MG63 (cell line): ENCODE data around the gene GALNTL6. TPM values are rescaled to one million over a fixed set of nuclear protein-coding genes. Genes with fewer than 3 reads are reported as not detected.
"Not testable (repeated sequence)": the region's sequence is repeated elsewhere in the genome, so short reads cannot be mapped to it uniquely, and the experiment has no call there.

Source experiments
- DNase-seq: peaks from one replicate; pipeline ENCODE4 v3.0.0-alpha.2; 2020
- H3K27me3 ChIP-seq: fragments of 250-450 bp; sonication (Bioruptor Pico); 2 replicates; pipeline ENCODE4 v1.5.1; 2020; ENCODE audit warnings: mild to moderate bottlenecking, moderate library complexity
- H3K36me3 ChIP-seq: fragments of 250-450 bp; sonication (Bioruptor Pico); 2 replicates; pipeline ENCODE4 v1.5.1; 2020; ENCODE audit warnings: mild to moderate bottlenecking, moderate library complexity
- H3K4me3 ChIP-seq: fragments of 250-450 bp; sonication (Bioruptor Pico); 2 replicates; pipeline ENCODE4 v1.5.1; 2020; ENCODE audit warnings: mild to moderate bottlenecking, moderate library complexity
- H3K9me3 ChIP-seq: fragments of 250-450 bp; sonication (Bioruptor Pico); 2 replicates; pipeline ENCODE4 v1.5.1; 2020; ENCODE audit warnings: mild to moderate bottlenecking, moderate library complexity
- total RNA-seq: library from RNA; depleted of rRNA; stranded (reverse); fragments of >200 nt; shearing (Covaris generic); gene quantifications from 2 replicates; pipeline ENCODE4 v1.2.3, GENCODE V29; 2014; ENCODE audit warnings: low replicate concordance

The GALNTL6 gene
- total RNA-seq, 1 experiment from 2014 or later = not detected

DNA sequence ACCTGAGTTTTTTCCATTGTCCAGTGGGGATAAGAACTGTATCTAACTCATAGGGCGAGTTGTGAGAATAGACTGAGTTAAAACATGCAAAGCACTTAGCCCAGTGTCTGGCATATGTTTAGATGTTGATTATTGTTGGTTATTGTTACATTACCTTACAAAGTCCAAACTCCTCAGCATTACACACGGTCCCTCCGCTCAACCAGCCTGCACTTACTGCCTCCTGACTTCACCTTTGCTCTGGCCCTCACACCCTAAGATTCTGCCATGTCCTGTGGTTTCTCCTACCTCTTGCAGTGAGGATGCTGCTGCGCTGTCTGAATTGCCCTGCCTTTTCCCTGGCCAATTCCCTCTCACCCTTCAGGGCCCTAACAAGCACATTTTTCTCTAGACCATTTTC lies 1053.2 kb downstream of the GALNTL6 start:
- no peaks in the 10 kb centered on the region for H3K9me3 ChIP-seq
- H3K36me3 ChIP-seq = no peaks in the 10 kb centered on the region
- DNase-seq = no peak
- no peaks in the 10 kb centered on the region for H3K27me3 ChIP-seq
- H3K4me3 ChIP-seq = no peak overlapping the region

- no peak for DNase-seq
- Histone ChIP-seq H3K27me3 (no peaks in the 10 kb centered on the region), H3K4me3 (no peak overlapping the region), H3K36me3 (no peaks in the 10 kb centered on the region), H3K9me3 (no peaks in the 10 kb centered on the region)
Observed at GRCh38 chr4:172867835-172868234, 1054.6 kb downstream of the GALNTL6 start.

DNA sequence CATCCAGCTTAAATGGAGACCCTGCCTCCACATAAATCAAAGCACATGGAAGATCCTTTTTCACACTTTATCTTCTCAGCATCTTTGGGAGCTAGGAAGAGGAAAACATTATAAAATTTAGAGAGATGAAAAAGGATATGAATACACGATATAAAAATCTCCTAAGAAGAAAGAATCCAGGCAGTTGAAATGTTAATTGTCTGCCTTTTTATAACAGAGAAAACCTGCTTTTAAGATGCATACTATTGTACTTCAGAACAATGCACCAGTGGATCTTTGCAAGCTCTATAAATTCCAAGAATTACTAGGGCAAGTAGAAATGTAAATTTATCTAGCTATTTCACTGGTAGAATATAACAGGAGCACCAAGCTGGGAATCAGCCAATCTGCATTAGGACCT lies 1055.1 kb downstream of the GALNTL6 start:
- H3K9me3 ChIP-seq = no peaks in the 10 kb centered on the region
- no peak overlapping the region for H3K4me3 ChIP-seq
- no peaks in the 10 kb centered on the region for H3K27me3 ChIP-seq
- no peak for DNase-seq
- H3K36me3 ChIP-seq = no peaks in the 10 kb centered on the region

DNA sequence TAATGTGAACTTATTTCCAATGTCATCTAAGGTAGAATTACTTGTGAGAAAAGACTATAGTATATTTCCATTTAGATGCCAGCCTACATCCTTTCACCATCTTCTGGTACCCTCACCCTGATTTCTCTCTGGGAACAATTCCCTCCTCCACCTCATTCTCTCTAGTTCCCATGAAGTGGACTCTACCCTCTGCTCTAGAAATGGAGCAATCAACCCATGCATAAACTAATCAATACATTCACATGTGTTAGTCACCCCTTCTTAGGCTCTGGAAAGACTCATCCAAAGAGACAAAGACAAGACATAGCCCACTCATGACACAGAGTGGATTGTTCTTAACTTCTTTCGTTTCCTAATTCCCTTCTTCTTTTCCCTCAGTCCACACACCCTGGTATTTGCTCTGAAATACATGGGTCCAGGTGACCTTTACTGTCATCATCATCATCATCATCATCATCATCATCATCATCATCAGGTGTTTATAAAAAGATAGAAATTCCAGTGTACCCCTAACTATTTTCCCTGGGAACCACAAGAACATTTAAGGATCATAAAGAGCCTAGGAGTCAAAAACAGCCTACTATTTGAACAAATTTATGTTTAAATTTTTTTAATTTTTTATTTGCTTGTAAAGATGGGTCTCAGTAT lies 1056.5 kb downstream of the GALNTL6 start:
- no peaks in the 10 kb centered on the region for H3K9me3 ChIP-seq
- DNase-seq = no peak
- H3K4me3 ChIP-seq = no peak overlapping the region
- H3K27me3 ChIP-seq = no peaks in the 10 kb centered on the region
- no peaks in the 10 kb centered on the region for H3K36me3 ChIP-seq

DNA sequence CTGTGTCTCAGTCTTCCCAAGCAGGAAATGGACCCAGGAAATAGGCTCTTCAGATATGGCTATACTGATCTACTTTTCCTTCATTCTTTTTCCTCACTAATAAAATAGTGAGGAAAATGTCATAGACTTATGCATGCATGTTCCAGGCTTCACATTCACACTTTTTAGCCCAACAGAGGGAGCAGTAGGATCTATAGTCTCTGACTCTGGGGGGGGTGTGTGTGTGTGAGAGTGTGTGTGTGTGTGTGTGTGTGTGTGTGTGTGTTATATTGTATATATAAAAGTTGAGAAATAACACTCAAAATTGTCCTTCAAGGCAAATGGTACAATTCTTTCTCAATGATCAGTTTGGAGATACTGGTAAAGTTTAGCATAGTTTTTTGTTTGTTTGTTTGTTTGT lies 1058.2 kb downstream of the GALNTL6 start:
- no peaks in the 10 kb centered on the region for H3K9me3 ChIP-seq
- DNase-seq = no peak
- no peaks in the 10 kb centered on the region for H3K27me3 ChIP-seq
- H3K4me3 ChIP-seq = no peak overlapping the region
- no peaks in the 10 kb centered on the region for H3K36me3 ChIP-seq

DNA sequence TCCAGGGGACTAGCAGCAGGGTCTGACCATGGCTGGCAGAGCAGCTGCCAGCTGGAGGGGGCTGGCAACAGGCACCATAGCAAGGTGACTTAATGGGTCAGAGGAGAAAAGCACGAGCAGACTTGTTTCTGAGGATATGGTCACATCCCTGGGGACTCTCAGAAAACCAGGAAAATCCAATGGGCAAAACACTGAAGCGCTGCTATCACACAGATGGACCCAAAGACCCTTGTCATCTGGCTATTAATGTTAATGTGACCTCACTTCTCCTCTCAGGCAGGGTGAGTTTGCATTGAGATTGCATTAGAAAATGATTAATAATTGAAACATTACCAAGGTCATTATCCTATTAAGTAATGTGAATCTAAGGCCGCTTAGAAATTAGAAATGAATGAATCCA lies 1061.7 kb downstream of the GALNTL6 start:
- H3K36me3 ChIP-seq = no peaks in the 10 kb centered on the region
- DNase-seq = no peak
- no peaks in the 10 kb centered on the region for H3K9me3 ChIP-seq
- H3K4me3 ChIP-seq = no peak overlapping the region
- no peaks in the 10 kb centered on the region for H3K27me3 ChIP-seq

DNA sequence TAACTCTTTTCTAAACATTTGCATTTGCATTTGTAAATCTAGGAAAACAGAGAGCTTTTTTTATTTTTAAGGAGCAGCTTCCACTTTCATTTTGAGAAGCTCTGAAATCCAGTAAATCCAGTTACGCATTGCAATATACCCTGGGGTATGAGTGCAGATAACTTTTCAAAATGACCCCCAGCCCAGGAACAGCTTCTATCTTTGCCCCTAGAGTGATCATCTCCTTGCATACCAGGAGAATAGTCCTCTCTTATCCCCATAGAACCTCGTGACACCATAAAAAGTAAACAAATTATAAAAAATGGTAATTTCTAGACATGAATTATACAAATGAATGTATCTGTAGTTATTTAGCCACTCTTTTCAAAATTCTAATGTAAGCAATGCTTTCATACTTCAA lies 1063.2 kb downstream of the GALNTL6 start:
- H3K27me3 ChIP-seq = no peaks in the 10 kb centered on the region
- no peaks in the 10 kb centered on the region for H3K36me3 ChIP-seq
- DNase-seq = no peak
- H3K4me3 ChIP-seq = no peak overlapping the region
- no peaks in the 10 kb centered on the region for H3K9me3 ChIP-seq

DNA sequence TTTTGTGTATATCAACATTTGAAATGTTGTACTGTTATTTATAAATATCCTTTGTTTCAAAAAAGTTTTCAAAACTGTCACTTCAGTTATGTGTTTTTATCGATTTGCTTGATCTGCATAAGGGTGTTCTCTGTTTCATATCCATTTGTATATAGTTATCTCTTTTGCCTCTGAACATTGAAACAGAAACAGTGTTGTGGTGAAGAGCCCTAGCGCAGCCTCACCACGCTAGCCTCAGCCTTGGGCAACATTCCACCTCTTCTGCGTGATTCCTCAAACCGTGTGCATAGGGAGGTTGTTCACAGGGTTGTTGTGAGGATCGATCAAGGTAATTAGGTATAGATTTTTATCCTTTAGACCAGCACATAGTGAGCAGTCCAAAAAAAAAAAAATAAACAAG lies 1068.4 kb downstream of the GALNTL6 start:
- no peaks in the 10 kb centered on the region for H3K9me3 ChIP-seq

DNA sequence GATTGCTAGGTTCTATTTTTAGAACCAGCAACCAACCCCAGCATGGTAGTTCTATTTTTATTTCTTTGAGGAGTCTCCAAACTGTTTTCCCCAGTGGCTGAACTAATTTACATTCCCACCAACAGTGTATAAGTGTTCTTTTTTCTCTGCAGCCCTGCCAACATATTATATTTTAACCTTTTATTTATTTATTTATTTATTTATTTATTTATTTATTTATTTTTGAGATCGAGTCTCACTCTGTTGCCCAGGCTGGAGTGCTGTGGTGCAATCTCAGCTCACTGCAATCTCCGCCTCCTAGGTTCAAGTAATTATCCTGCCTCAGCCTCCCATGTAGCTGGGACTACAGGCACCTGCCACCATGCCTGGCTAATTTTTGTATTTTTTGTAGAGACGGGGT lies 1074.2 kb downstream of the GALNTL6 start:
- DNase-seq, H3K9me3 ChIP-seq, H3K4me3 ChIP-seq, H3K27me3 ChIP-seq, H3K36me3 ChIP-seq: not testable (repeated sequence)

More for the DNA sequence above, 1068.4 kb downstream of the GALNTL6 start:
- DNase-seq = no peak
- no peaks in the 10 kb centered on the region for H3K36me3 ChIP-seq
- H3K4me3 ChIP-seq = no peak overlapping the region
- no peaks in the 10 kb centered on the region for H3K27me3 ChIP-seq

DNA sequence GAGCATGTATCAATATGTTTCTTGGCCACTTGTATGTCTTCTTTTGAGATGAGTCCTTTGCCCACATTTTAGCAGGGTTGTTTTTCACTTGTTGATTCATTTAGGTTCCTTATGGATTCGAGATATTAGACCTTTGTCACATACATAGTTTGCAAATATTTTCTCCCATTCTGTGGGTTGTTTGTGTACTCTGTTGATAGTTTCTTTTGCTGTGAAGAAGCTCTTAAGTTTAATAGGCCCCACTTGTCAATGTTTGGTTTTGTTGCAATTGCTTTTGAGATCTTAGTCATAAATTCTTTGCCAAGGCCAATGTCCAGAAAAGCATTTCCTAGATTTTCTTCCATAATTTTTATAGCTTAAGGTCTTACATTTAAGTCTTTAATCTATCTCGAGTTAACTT lies 1074.8 kb downstream of the GALNTL6 start:
- Histone ChIP-seq H3K36me3 (no peaks in the 10 kb centered on the region), H3K4me3 (no peak overlapping the region), H3K27me3 (no peaks in the 10 kb centered on the region), H3K9me3 (no peaks in the 10 kb centered on the region)
- no peak for DNase-seq

DNA sequence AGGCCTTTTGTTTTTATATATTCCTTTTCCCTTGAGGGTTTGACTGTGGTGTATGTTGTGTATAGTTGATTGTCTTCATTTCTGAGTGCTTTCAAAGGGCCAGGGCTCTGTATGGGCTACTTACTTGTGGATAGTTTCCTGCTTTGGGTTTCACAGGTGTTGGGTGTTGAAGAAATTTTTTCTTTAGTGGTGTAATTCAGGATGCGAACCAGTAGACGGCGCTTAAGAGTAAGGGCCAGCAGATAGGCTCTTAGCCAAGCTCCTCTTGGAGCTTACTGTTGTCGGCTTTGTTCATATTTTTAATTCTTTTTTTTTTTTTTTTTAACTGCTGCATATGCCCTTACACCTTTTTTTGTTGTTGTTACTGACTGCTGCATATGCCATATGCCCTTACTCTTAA lies 1079.1 kb downstream of the GALNTL6 start:
- Histone ChIP-seq H3K27me3 (no peaks in the 10 kb centered on the region), H3K36me3 (no peaks in the 10 kb centered on the region), H3K9me3 (no peaks in the 10 kb centered on the region), H3K4me3 (no peak overlapping the region)
- DNase-seq = no peak

GRCh38 chr4:172895699-172896098 lies 1082.5 kb downstream of the GALNTL6 start:
- H3K4me3 ChIP-seq = no peak overlapping the region
- no peaks in the 10 kb centered on the region for H3K9me3 ChIP-seq
- no peaks in the 10 kb centered on the region for H3K27me3 ChIP-seq
- no peaks in the 10 kb centered on the region for H3K36me3 ChIP-seq
- no peak for DNase-seq

DNA sequence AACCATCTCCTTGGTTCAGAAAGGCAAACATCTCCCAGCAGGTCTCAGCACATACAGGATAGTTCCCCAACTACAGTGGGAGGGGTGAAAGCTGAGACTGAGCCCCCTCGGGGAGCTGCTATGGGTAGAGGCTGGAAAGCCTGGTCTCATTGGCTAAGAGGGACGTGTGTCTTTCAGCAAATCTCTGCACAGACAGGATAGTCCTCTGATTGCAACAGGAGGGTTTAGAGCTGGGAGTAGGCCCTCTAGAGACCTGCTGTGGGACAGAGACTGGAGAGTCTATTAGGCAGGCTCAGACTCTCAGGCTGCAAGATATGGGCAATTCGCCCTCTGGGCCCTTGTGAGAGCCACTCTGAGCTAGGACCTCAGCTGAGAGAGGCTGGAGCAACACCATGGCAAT lies 1083.8 kb downstream of the GALNTL6 start:
- H3K9me3 ChIP-seq = no peaks in the 10 kb centered on the region
- no peaks in the 10 kb centered on the region for H3K27me3 ChIP-seq
- no peak overlapping the region for H3K4me3 ChIP-seq
- DNase-seq = no peak
- H3K36me3 ChIP-seq = no peaks in the 10 kb centered on the region

GRCh38 chr4:172898715-172899114 lies 1085.5 kb downstream of the GALNTL6 start:
- H3K9me3 ChIP-seq = no peaks in the 10 kb centered on the region
- H3K27me3 ChIP-seq = no peaks in the 10 kb centered on the region; the same call in 1 of the 2 replicates
- H3K4me3 ChIP-seq = no peak overlapping the region
- DNase-seq = no peak
- H3K36me3 ChIP-seq = no peaks in the 10 kb centered on the region

DNA sequence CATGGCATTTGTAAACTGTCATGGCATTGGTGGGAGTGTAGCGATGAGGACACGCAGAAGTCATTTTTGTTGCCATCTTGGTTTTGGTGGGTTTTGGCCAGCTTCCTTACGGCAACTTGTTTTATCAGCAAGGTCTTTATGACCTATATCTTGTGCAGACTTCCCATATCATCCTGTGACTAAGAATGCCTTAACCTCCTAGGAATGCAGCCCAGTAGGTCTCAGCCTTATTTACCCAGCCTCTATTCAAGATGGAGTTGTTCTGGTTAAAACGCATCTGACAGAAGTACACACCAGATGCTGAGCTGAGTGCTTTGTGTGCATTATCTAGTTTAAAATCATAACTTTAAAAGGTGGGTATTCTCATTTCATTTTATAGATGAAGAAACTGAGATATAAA lies 1086.7 kb downstream of the GALNTL6 start:
- H3K4me3 ChIP-seq = no peak overlapping the region
- no peaks in the 10 kb centered on the region for H3K9me3 ChIP-seq
- no peak for DNase-seq
- no peaks in the 10 kb centered on the region; the same call in 1 of the 2 replicates for H3K27me3 ChIP-seq
- no peaks in the 10 kb centered on the region for H3K36me3 ChIP-seq

GRCh38 chr4:172900900-172901299 lies 1087.7 kb downstream of the GALNTL6 start:
- no peaks in the 10 kb centered on the region for H3K36me3 ChIP-seq
- no peak overlapping the region for H3K4me3 ChIP-seq
- DNase-seq = no peak
- H3K9me3 ChIP-seq = no peaks in the 10 kb centered on the region
- H3K27me3 ChIP-seq = no peaks in the 10 kb centered on the region; the same call in 1 of the 2 replicates

- not testable (repeated sequence) for H3K4me3 ChIP-seq, H3K9me3 ChIP-seq, H3K36me3 ChIP-seq, H3K27me3 ChIP-seq, DNase-seq
Observed at GRCh38 chr4:172912468-172912867, 1099.3 kb downstream of the GALNTL6 start.

- not testable (repeated sequence) for H3K9me3 ChIP-seq, H3K36me3 ChIP-seq, H3K4me3 ChIP-seq, DNase-seq, H3K27me3 ChIP-seq
Observed at GRCh38 chr4:172917403-172917802, 1104.2 kb downstream of the GALNTL6 start.

- DNase-seq = no peak
- H3K27me3 ChIP-seq = no peaks in the 10 kb centered on the region
- no peak overlapping the region for H3K4me3 ChIP-seq
- H3K9me3 ChIP-seq = no peaks in the 10 kb centered on the region
- H3K36me3 ChIP-seq = no peaks in the 10 kb centered on the region
Observed at GRCh38 chr4:172919269-172919668, 1106.1 kb downstream of the GALNTL6 start.
